ENCODE measurements around the gene BMERB1. TPM values are rescaled to one million over a fixed set of nuclear protein-coding genes. Genes with fewer than 3 reads are reported as not detected.
"Not testable (repeated sequence)": the region's sequence is repeated elsewhere in the genome, so short reads cannot be mapped to it uniquely, and the experiment has no call there.

Gene BMERB1
- total RNA-seq, 1 donor from 2014 or later = 55.0 TPM

- intact Hi-C loops (cut with micrococcal nuclease) = no loop called here
- no peak for ATAC-seq
- no peak for DNase-seq
Measured at GRCh38 chr16:15536843-15537242, 102.5 kb downstream of the BMERB1 start.

- intact Hi-C loops (cut with micrococcal nuclease) = no loop called here
Measured at GRCh38 chr16:15538507-15538906, 104.1 kb downstream of the BMERB1 start.

GRCh38 chr16:15539197-15539596 lies 104.8 kb downstream of the BMERB1 start:
- intact Hi-C loops (cut with micrococcal nuclease) = no loop called here
- ATAC-seq (no peak), DNase-seq (no peak)

More at GRCh38 chr16:15538507-15538906, 104.1 kb downstream of the BMERB1 start:
- no peak for ATAC-seq
- DNase-seq = no peak

GRCh38 chr16:15542261-15542660 lies 107.9 kb downstream of the BMERB1 start:
- ATAC-seq = no peak
- intact Hi-C loops (cut with micrococcal nuclease) = no loop called here
- no peak for DNase-seq

- ATAC-seq (no peak), DNase-seq (no peak)
- intact Hi-C loops (cut with micrococcal nuclease) = no loop called here
Measured at GRCh38 chr16:15542734-15543347, 108.5 kb downstream of the BMERB1 start.

- DNase-seq = no peak
- intact Hi-C loops (cut with micrococcal nuclease) = no loop called here
Measured at GRCh38 chr16:15544405-15544804, 110.0 kb downstream of the BMERB1 start.

GRCh38 chr16:15545544-15545943 lies 111.2 kb downstream of the BMERB1 start:
- DNase-seq = no peak
- intact Hi-C loops (cut with micrococcal nuclease) = no loop called here
- ATAC-seq = no peak

More at GRCh38 chr16:15544405-15544804, 110.0 kb downstream of the BMERB1 start:
- no peak for ATAC-seq

GRCh38 chr16:15547072-15547767 lies 112.8 kb downstream of the BMERB1 start:
- intact Hi-C loops (cut with micrococcal nuclease); ATAC-seq; DNase-seq: not testable (repeated sequence)

GRCh38 chr16:15547768-15548096 lies 113.3 kb downstream of the BMERB1 start:
- intact Hi-C loops (cut with micrococcal nuclease) = no loop called here
- no peak for ATAC-seq

GRCh38 chr16:15548482-15548891 lies 114.1 kb downstream of the BMERB1 start:
- DNase-seq = no peak

More at GRCh38 chr16:15547768-15548096, 113.3 kb downstream of the BMERB1 start:
- DNase-seq = no peak

GRCh38 chr16:15552507-15552906 lies 118.1 kb downstream of the BMERB1 start:
- intact Hi-C loops (cut with micrococcal nuclease) = no loop called here
- no peak for ATAC-seq
- no peak for DNase-seq

More at GRCh38 chr16:15548482-15548891, 114.1 kb downstream of the BMERB1 start:
- no peak for ATAC-seq
- intact Hi-C loops (cut with micrococcal nuclease) = no loop called here

- intact Hi-C loops (cut with micrococcal nuclease) = no loop called here
- DNase-seq = no peak
- ATAC-seq = no peak
Measured at GRCh38 chr16:15553313-15554088, 119.1 kb downstream of the BMERB1 start.

GRCh38 chr16:15556130-15556529 lies 121.7 kb downstream of the BMERB1 start:
- ATAC-seq (no peak), DNase-seq (no peak)
- intact Hi-C loops (cut with micrococcal nuclease) = no loop called here

- DNase-seq (no peak), ATAC-seq (no peak)
- intact Hi-C loops (cut with micrococcal nuclease) = no loop called here
Measured at GRCh38 chr16:15557258-15557657, 122.9 kb downstream of the BMERB1 start.

GRCh38 chr16:15559176-15559575 lies 124.8 kb downstream of the BMERB1 start:
- intact Hi-C loops (cut with micrococcal nuclease) = no loop called here
- DNase-seq (no peak), ATAC-seq (no peak)

GRCh38 chr16:15564604-15565339 lies 130.4 kb downstream of the BMERB1 start:
- intact Hi-C loops (cut with micrococcal nuclease) = no loop called here
- DNase-seq (no peak), ATAC-seq (peak; percentile 19)

GRCh38 chr16:15566095-15566494 lies 131.7 kb downstream of the BMERB1 start:
- intact Hi-C loops (cut with micrococcal nuclease) = no loop called here
- ATAC-seq = no peak

GRCh38 chr16:15567823-15568222 lies 133.4 kb downstream of the BMERB1 start:
- intact Hi-C loops (cut with micrococcal nuclease) = no loop called here
- DNase-seq (no peak), ATAC-seq (no peak)

More at GRCh38 chr16:15566095-15566494, 131.7 kb downstream of the BMERB1 start:
- no peak for DNase-seq

GRCh38 chr16:15570666-15571065 lies 136.3 kb downstream of the BMERB1 start:
- ATAC-seq; intact Hi-C loops (cut with micrococcal nuclease); DNase-seq: not testable (repeated sequence)

Measured in left ventricle myocardium superior (tissue), 1 donor.